Embryonic facial prominence (tissue), 1 donor: ENCODE results near the gene ZNF691.
"Not testable (repeated sequence)": the region's sequence is repeated elsewhere in the genome, so short reads cannot be mapped to it uniquely, and the experiment has no call there.

Experiments used
- DNase-seq: peaks from one replicate; pipeline ENCODE4 v3.0.0-alpha.2; 2016; ENCODE audit errors: extremely low spot score

Gene ZNF691

GRCh38 chr1:42846257-42847110 is at the start of gene ZNF691:
TSS of gene ZNF691 (plus strand) at chr1:42846613. CDS start at chr1:42849659, 3,046 bp downstream.
- peak; percentile 95 for DNase-seq

- no peak for DNase-seq
Observed at GRCh38 chr1:42797414-42797813, 49.0 kb upstream of the ZNF691 start.

GRCh38 chr1:42797979-42798378 is 48.4 kb upstream of the ZNF691 start:
- DNase-seq, result no peak

- DNase-seq, result no peak
Observed at GRCh38 chr1:42801832-42802473, 44.5 kb upstream of the ZNF691 start.

DNA sequence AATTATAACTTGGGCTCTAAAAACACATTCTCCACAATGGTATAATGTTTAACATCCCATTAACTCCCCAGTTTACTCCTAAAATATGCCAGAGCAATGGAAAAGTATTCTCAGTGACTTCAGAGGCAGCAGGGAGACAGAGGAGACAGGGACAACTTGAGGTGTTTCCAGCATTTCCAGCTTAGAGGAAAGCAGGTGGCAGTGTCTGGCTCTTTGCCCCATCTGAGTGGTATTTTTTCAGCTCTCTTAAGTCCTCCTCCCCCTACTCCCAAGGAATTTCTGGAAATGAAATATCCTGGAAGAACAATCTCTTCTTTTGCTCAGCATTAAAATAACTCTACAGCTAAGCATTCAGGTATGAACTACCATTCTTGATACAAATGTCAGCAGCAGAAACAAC is 40.2 kb upstream of the ZNF691 start:
- no peak for DNase-seq

DNA sequence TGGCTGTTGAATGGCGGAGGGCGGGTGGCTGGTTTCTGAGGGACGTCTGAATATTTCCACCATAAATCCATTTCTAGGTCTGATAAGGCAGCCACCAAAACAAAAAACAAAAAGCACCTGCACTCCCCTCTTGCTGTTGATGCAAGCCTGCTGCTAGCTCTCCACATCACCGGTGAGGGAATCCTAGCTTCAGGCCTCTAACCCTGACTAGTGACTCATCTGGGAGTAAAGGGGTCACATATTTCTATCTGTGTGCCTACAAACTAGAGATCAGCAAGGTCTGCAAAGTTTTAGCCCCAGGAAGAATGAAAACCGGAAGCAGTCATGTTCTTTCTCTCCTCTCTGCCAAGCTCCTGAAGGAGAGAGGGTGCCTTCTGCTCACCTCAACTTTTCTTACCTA is 39.8 kb upstream of the ZNF691 start:
- DNase-seq, result no peak

GRCh38 chr1:42807056-42807668 is 39.3 kb upstream of the ZNF691 start:
- no peak for DNase-seq

GRCh38 chr1:42814815-42815214 is 31.6 kb upstream of the ZNF691 start:
- not testable (repeated sequence) for DNase-seq

GRCh38 chr1:42815941-42816584 is 30.4 kb upstream of the ZNF691 start:
- DNase-seq, result no peak

DNA sequence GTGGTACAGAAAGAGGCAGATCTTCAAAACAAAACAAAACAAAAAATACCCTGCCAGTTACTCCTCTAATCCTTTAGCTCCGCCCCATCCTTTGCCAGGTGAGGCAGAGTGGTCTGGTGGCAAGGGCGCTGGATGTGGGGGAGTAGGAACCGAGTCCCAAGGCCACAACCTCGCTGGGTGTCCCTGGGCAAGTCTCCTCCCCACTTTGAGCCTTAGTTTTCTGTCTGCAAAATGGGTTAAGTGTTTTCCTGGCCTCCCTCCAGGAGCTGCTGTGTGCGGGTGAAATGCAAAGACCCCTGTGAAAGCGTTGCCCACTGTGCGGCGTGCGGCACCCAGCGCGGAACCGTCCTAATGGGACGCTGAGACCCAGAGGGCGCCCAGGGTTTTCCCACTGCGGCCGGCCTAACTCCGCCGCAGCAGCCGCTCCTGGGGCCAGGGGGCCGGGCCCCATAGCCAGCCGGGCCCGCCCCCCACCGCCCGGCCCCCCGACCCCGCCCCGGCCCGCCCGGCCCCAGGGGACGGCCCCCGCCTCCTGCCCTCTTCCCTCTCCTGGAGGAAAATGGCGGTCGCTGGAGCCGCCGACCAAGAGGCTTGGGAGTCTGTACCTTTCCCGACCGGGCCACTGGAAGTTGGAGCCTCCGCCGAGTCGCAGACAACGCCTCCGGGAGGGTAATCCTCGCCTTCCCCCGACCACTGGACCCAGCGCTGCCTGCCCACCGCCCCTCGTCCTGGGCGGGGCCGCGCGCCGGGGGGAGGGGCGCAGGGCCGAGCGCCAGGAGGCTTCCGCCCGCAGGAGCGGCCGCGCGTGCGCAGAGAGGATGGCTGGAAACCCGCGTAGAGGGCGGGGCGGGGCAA is 29.6 kb upstream of the ZNF691 start, which contains the start of the genes ERMAP and SVBP:
TSS of gene ERMAP (plus strand) at position 538 of the 855 bp plus-strand sequence. CDS start 13,327 bp downstream, outside the sequence.
TSS of gene SVBP (minus strand) at position 813 of the 855 bp plus-strand sequence. CDS start 853 bp downstream, outside the sequence.
- DNase-seq, result peak; percentile 81

GRCh38 chr1:42817440-42817767 is 29.0 kb upstream of the ZNF691 start:
- no peak for DNase-seq

- no peak for DNase-seq
Observed at GRCh38 chr1:42817976-42818375, 28.4 kb upstream of the ZNF691 start.

DNA sequence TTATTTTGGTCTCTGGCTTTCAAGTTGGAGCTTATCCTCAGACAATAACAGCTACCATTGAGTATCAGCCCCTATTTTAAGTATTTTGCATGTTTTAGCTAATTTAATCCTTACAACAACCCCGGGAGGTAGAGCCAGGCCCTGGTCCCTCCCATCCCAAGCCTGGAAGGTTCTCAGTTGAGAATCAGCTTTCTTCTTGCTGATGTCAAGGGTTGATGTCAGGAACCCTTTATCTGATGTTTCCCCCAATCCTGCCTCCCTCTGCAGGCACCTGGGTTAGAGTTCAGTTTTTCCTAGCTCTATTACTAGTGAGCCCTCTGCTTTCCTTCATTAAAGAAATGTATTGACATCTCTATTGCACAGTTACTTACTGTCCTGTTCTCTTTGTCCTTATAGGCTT is 25.6 kb upstream of the ZNF691 start:
- DNase-seq, result no peak

DNA sequence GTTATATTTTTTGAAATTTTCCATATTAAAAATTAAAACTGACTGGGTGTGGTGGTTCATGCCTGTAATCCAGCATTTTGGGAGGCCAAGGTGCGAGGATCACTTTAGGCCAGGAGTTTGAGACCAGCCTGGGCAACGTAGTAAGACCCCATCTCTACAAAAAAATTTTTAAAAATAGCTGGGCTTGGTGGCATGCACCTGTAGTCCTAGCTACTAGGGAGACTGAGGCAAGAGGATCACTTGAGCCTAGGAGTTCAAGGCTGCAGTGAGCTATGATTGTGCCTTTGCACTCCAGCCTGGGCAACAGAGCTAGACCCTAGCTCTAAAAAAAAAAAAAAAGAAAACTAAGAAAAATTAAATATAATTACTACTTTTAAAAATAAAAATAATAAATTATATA is 24.7 kb upstream of the ZNF691 start:
- no peak for DNase-seq

DNA sequence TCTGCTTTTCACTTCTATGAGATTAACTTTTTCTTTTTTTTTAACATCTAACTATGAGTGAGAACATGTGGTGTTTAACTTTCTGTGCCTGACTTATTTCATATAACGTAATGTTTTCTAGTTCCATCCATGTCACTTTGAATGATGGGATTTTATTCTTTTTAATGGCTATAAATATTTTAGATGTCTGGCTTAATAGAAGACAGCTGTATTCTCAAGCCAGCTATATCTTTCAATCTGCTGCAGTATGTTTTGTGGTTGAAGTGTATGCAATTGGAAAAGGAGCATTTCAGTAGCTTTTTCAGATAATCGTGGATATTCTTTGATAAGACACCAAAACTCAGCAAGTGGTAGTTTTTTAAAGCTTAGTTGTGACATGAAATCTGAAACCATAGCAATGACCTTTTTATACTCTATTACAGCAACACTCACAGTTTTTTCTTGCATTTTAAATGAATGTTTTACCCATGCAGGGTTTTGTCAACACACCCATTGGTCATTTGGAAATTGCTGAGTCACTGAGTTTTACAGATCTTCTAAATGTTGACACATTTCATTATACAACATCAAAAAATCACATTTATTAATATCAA is 23.5 kb upstream of the ZNF691 start:
- DNase-seq, result peak; percentile 27

GRCh38 chr1:42824481-42825035 is 21.9 kb upstream of the ZNF691 start:
- DNase-seq, result no peak

- DNase-seq, result no peak
Observed at GRCh38 chr1:42825036-42825851, 21.2 kb upstream of the ZNF691 start.

DNA sequence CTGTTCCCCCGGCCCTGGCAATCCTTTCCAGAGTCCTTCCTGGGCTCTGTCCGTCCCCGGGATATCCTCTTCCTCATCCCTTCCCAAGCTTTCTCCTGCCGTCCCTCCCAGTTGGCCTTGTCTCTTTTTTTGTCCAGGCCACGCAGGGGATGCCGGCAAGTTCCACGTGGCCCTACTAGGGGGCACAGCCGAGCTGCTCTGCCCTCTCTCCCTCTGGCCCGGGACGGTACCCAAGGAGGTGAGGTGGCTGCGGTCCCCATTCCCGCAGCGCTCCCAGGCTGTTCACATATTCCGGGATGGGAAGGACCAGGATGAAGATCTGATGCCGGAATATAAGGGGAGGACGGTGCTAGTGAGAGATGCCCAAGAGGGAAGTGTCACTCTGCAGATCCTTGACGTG is 15.8 kb upstream of the ZNF691 start:
- no peak for DNase-seq

- no peak for DNase-seq
Observed at GRCh38 chr1:42831273-42831672, 15.1 kb upstream of the ZNF691 start.
